Stromal cell of bone marrow (primary cell): ENCODE results near the gene KDM4B.

Experiments
- DNase-seq: peaks from one replicate; pipeline ENCODE4 v3.0.0-alpha.2; 2012; ENCODE audit warnings: low read depth

Gene KDM4B

GRCh38 chr19:5070930-5071329 lies 102.0 kb downstream of the KDM4B start:
- DNase-seq, result no peak

- no peak for DNase-seq
These were observed 102.7 kb downstream of the KDM4B start for GRCh38 chr19:5071579-5071978.

- no peak for DNase-seq
These were observed 103.2 kb downstream of the KDM4B start for GRCh38 chr19:5072115-5072514.

GRCh38 chr19:5073153-5073844 lies 104.4 kb downstream of the KDM4B start:
- DNase-seq, result no peak

GRCh38 chr19:5074407-5074806 lies 105.5 kb downstream of the KDM4B start:
- DNase-seq, result no peak

GRCh38 chr19:5074830-5075394 lies 106.0 kb downstream of the KDM4B start:
- no peak for DNase-seq

- no peak for DNase-seq
These were observed 106.7 kb downstream of the KDM4B start for GRCh38 chr19:5075597-5075996.

- DNase-seq, result no peak
These were observed 107.7 kb downstream of the KDM4B start for GRCh38 chr19:5076440-5077208.

- DNase-seq, result no peak
These were observed 108.2 kb downstream of the KDM4B start for GRCh38 chr19:5077209-5077515.

- DNase-seq, result no peak
These were observed 109.3 kb downstream of the KDM4B start for GRCh38 chr19:5078182-5078581.

GRCh38 chr19:5078666-5079065 lies 109.8 kb downstream of the KDM4B start:
- no peak for DNase-seq

GRCh38 chr19:5079071-5079774 lies 110.3 kb downstream of the KDM4B start:
- no peak for DNase-seq

- DNase-seq, result no peak
These were observed 111.2 kb downstream of the KDM4B start for GRCh38 chr19:5080030-5080654.

- no peak for DNase-seq
These were observed 111.9 kb downstream of the KDM4B start for GRCh38 chr19:5080809-5081208.

GRCh38 chr19:5081443-5082161 lies 112.7 kb downstream of the KDM4B start:
- no peak for DNase-seq

GRCh38 chr19:5083547-5083965 lies 114.6 kb downstream of the KDM4B start:
- DNase-seq, result peak; percentile 6

- no peak for DNase-seq
These were observed 116.7 kb downstream of the KDM4B start for GRCh38 chr19:5085566-5085965.

- DNase-seq, result no peak
These were observed 117.3 kb downstream of the KDM4B start for GRCh38 chr19:5086230-5086629.

- DNase-seq, result no peak
These were observed 118.0 kb downstream of the KDM4B start for GRCh38 chr19:5086725-5087439.

GRCh38 chr19:5089283-5089682 lies 120.4 kb downstream of the KDM4B start:
- no peak for DNase-seq

- no peak for DNase-seq
These were observed 121.6 kb downstream of the KDM4B start for GRCh38 chr19:5090465-5091017.
